SU-DHL-6 (cell line): ENCODE measurements around the gene TMPRSS9.
"Not testable (repeated sequence)": the region's sequence is repeated elsewhere in the genome, so short reads cannot be mapped to it uniquely, and the experiment has no call there.

Source experiments
- H2AFZ ChIP-seq: fragments of 200-600 bp; sonication (generic); 2 replicates; pipeline ENCODE4 v1.6.1; 2014; ENCODE audit warnings: low read depth, mild to moderate bottlenecking, moderate library complexity, mixed read lengths, antibody characterized with exemption, low read length; ENCODE audit not compliant: severe bottlenecking
- H3F3A ChIP-seq: fragments of 200-600 bp; shearing (Covaris generic); 2 replicates; pipeline ENCODE4 v1.6.0; 2016; ENCODE audit warnings: antibody characterized with exemption, mild to moderate bottlenecking; ENCODE audit not compliant: insufficient read depth
- H3K27ac ChIP-seq: fragments of 200-600 bp; sonication (generic); 2 replicates; pipeline ENCODE4 v1.5.1; 2016; ENCODE audit warnings: low read depth, mild to moderate bottlenecking, low read length, moderate library complexity, mixed read lengths
- H3K27me3 ChIP-seq: fragments of 200-600 bp; sonication (generic), shearing (Covaris generic); 2 replicates; pipeline ENCODE4 v1.6.0; 2014; ENCODE audit warnings: mild to moderate bottlenecking, low read length
- H3K36me3 ChIP-seq: fragments of 200-600 bp; sonication (generic); 2 replicates; pipeline ENCODE4 v1.6.1; 2014; ENCODE audit warnings: mild to moderate bottlenecking, low read length, mixed read lengths
- H3K4me2 ChIP-seq: fragments of 300-600, 200-600 bp; shearing (Covaris generic), sonication (generic); 2 replicates; pipeline ENCODE4 v1.6.0; 2014; ENCODE audit warnings: low read length, low read depth, mild to moderate bottlenecking; ENCODE audit not compliant: poor library complexity, severe bottlenecking
- H3K4me3 ChIP-seq: fragments of 200-600 bp; sonication (generic); 2 replicates; pipeline ENCODE4 v1.5.1; 2014; ENCODE audit warnings: antibody characterized with exemption, low read length, mild to moderate bottlenecking, mixed read lengths; ENCODE audit not compliant: insufficient read depth, poor library complexity, severe bottlenecking
- H3K79me2 ChIP-seq: fragments of 200-600 bp; sonication (generic); 2 replicates; pipeline ENCODE4 v1.6.1; 2014; ENCODE audit warnings: mild to moderate bottlenecking, low read length, moderate library complexity; ENCODE audit not compliant: insufficient read depth
- H3K9ac ChIP-seq: fragments of 200-600 bp; sonication (generic); 2 replicates; pipeline ENCODE4 v1.7.0; 2014; ENCODE audit warnings: mild to moderate bottlenecking, low read length
- H3K9me2 ChIP-seq: fragments of 200-600 bp; sonication (generic); replicated peaks from 2 replicates; pipeline ENCODE4 v1.6.1; 2014; ENCODE audit warnings: low read length; ENCODE audit not compliant: insufficient read depth
- H3K9me3 ChIP-seq: fragments of 200-600 bp; sonication (generic); 2 replicates; pipeline ENCODE4 v1.6.1; 2014; ENCODE audit warnings: low read length, mixed read lengths; ENCODE audit not compliant: insufficient read depth
- H4K20me1 ChIP-seq: fragments of 200-600 bp; sonication (generic); 2 replicates; pipeline ENCODE4 v1.6.1; 2014; ENCODE audit warnings: low read depth, mild to moderate bottlenecking, antibody characterized with exemption, low read length, moderate library complexity, mixed read lengths
- EZH2phosphoT487 ChIP-seq: fragments of 200-600 bp; sonication (generic), shearing (Covaris generic); conservative IDR thresholded peaks from 2 replicates; pipeline ENCODE4 v1.6.1; 2018; ENCODE audit warnings: mild to moderate bottlenecking, antibody characterized with exemption, low read length, moderate library complexity, mixed read lengths
- TF ChIP-seq, protein P1 (sequence below): fragments of 200-600 bp; sonication (generic); IDR thresholded peaks from one replicate; pipeline ENCODE4 v1.5.1; 2017; ENCODE audit warnings: antibody characterized with exemption, mild to moderate bottlenecking, low read length, moderate library complexity; ENCODE audit not compliant: insufficient read depth, poor library complexity, severe bottlenecking

Gene TMPRSS9

DNA sequence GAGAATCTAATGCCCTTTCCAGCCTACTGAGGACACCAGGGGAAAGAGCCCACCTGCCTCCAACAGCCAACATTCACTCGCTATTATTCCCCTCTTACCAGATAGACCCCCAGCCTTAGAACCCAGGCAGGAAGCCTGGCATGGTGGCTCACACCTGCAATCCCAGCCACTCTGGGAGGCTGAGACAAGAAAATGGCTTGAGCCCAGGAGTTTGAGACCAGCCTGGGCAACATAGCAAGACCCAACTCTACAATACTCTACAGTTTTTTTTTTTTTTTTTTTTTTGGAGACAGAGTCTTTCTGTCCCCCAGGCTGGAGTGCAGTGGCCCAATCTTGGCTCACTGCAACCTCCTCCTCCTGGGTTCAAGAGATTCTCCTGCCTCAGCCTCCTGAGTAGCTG, 100.2 kb downstream of the TMPRSS9 start:
- H3K27ac ChIP-seq: no peak overlapping the region
- H2AFZ ChIP-seq: no peak overlapping the region
- H3K4me2 ChIP-seq: no peak overlapping the region
- no peaks in the 10 kb centered on the region for H3K9me2 ChIP-seq
- peaks cover 14% of the 10 kb centered on the region for H3K79me2 ChIP-seq
- H3K9ac ChIP-seq: no peak overlapping the region
- no peak overlapping the region for H3K4me3 ChIP-seq
- H3K27me3 ChIP-seq: no peaks in the 10 kb centered on the region
- TF ChIP-seq EZH2phosphoT487: no peak
- TF ChIP-seq, protein P1, sequence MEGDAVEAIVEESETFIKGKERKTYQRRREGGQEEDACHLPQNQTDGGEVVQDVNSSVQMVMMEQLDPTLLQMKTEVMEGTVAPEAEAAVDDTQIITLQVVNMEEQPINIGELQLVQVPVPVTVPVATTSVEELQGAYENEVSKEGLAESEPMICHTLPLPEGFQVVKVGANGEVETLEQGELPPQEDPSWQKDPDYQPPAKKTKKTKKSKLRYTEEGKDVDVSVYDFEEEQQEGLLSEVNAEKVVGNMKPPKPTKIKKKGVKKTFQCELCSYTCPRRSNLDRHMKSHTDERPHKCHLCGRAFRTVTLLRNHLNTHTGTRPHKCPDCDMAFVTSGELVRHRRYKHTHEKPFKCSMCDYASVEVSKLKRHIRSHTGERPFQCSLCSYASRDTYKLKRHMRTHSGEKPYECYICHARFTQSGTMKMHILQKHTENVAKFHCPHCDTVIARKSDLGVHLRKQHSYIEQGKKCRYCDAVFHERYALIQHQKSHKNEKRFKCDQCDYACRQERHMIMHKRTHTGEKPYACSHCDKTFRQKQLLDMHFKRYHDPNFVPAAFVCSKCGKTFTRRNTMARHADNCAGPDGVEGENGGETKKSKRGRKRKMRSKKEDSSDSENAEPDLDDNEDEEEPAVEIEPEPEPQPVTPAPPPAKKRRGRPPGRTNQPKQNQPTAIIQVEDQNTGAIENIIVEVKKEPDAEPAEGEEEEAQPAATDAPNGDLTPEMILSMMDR: no peak
- no peaks in the 10 kb centered on the region for H3K36me3 ChIP-seq
- no peaks in the 10 kb centered on the region for H3K9me3 ChIP-seq
- peaks cover 6% of the 10 kb centered on the region; the same call in 1 of the 2 replicates for H4K20me1 ChIP-seq
- peaks cover 21% of the 10 kb centered on the region for H3F3A ChIP-seq

GRCh38 chr19:2461751-2462634, 101.9 kb downstream of the TMPRSS9 start:
- Histone ChIP-seq H3K9ac (peak overlapping the region; percentile 71), H3F3A (peaks cover 21% of the 10 kb centered on the region), H3K36me3 (no peaks in the 10 kb centered on the region), H4K20me1 (no peaks in the 10 kb centered on the region), H3K79me2 (no peaks in the 10 kb centered on the region), H3K4me2 (peak overlapping the region; percentile 82), H2AFZ (peak overlapping the region; percentile 96), H3K4me3 (peak overlapping the region; percentile 81), H3K9me3 (no peaks in the 10 kb centered on the region), H3K27me3 (no peaks in the 10 kb centered on the region), H3K9me2 (no peaks in the 10 kb centered on the region), H3K27ac (no peak overlapping the region)
- TF ChIP-seq EZH2phosphoT487: no peak
- TF ChIP-seq, protein P1: no peak

GRCh38 chr19:2462635-2463421, 102.8 kb downstream of the TMPRSS9 start:
- Histone ChIP-seq H3K27ac (no peak overlapping the region), H3K9me2 (no peaks in the 10 kb centered on the region), H4K20me1 (no peaks in the 10 kb centered on the region), H3K79me2 (no peaks in the 10 kb centered on the region), H3F3A (peaks cover 16% of the 10 kb centered on the region), H3K27me3 (no peaks in the 10 kb centered on the region), H3K9me3 (no peaks in the 10 kb centered on the region), H3K9ac (peak overlapping the region; percentile 71), H3K4me2 (peak overlapping the region; percentile 82), H3K36me3 (no peaks in the 10 kb centered on the region), H3K4me3 (no peak overlapping the region), H2AFZ (peak overlapping the region; percentile 96)
- TF ChIP-seq, protein P1: no peak
- no peak for TF ChIP-seq EZH2phosphoT487

DNA sequence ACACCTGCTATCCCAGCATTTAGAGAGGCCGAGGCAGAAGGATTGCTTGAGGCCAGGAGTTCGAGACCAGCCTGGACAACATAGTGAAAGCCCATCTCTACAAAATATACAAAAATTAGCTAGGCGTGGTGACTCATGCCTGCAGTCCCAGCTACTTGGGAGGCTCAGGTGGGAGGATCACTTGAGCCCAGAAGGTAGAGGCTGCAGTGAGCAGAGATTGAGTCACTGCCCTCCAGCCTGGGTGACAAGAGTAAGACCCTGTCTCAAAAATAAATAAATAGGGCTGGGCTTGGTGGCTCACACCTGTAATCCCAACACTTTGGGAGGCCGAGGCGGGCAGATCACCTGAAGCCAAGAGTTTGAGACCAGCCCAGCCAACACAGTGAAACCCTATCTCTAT, 103.6 kb downstream of the TMPRSS9 start:
- H3K4me3 ChIP-seq, H3K79me2 ChIP-seq, H4K20me1 ChIP-seq, H3K9me2 ChIP-seq, H3K9ac ChIP-seq, H3K36me3 ChIP-seq, H3K4me2 ChIP-seq, H2AFZ ChIP-seq, H3K9me3 ChIP-seq, H3K27me3 ChIP-seq, H3K27ac ChIP-seq: not testable (repeated sequence)
- H3F3A ChIP-seq: peaks cover 12% of the 10 kb centered on the region; the same call in 1 of the 2 replicates
